Esophagus squamous epithelium (tissue), 4 donors: Measurements from ENCODE around the gene TNIP1.

Experiments
- CTCF ChIP-seq, 6 experiments: fragments of 450-650 bp in 4 of 6; fragments of 200-600 bp in 2 of 6; sonication (generic) in 2 of 6; IDR thresholded peaks; one replicate each; pipeline ENCODE4 v1.5.1; 2016 to 2019; ENCODE audit warnings: antibody characterized with exemption in 6 of 6, mild to moderate bottlenecking in 4 of 6, moderate library complexity in 4 of 6
- POLR2A ChIP-seq, 4 donors: fragments of 450-650 bp; IDR thresholded peaks; one replicate each; pipeline ENCODE4 v1.6.1; 2017; ENCODE audit warnings: antibody characterized with exemption in 4 of 4, mild to moderate bottlenecking in 4 of 4, moderate library complexity in 3 of 4

- TF ChIP-seq CTCF (IDR thresholded peaks at IDR 0.05): no peak
- TF ChIP-seq POLR2A (IDR thresholded peaks at IDR 0.05): no peak
Observed at GRCh38 chr5:151042453-151043093, 38.3 kb downstream of the TNIP1 start.
